Kidney capillary endothelial cell (primary cell): ENCODE results near the gene TMEM106C.

Experiments
- DNase-seq: peaks from one replicate; pipeline ENCODE4 v3.0.0-alpha.2; 2018; ENCODE audit warnings: low spot score

Gene TMEM106C

GRCh38 chr12:48016373-48017020 lies 53.1 kb downstream of the TMEM106C start:
- DNase-seq = no peak

DNA sequence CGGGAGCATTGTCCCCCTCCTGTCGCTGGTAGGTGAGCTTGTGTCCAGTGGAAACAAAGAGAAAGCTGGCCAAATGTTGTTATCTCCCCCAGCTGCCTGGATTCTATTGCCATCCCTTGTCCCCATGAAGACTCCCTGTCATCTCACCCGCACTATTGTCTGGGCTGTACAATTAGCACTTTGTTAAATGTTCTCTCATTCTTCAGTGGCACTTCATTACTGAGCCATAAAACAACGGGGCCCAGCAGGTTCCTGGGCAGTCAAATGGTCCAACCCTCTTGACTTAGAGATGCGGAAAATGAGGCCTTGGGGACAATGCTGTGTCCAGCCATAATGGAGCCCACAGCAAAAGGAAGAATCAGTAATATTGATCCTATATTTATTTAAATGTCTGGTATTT lies 54.1 kb downstream of the TMEM106C start:
- no peak for DNase-seq

- DNase-seq = no peak
These were observed 54.7 kb downstream of the TMEM106C start for GRCh38 chr12:48017921-48018617.
